ENCODE data around the gene BEST4.
"Not testable (repeated sequence)": the region's sequence is repeated elsewhere in the genome, so short reads cannot be mapped to it uniquely, and the experiment has no call there.

Gene BEST4

DNA sequence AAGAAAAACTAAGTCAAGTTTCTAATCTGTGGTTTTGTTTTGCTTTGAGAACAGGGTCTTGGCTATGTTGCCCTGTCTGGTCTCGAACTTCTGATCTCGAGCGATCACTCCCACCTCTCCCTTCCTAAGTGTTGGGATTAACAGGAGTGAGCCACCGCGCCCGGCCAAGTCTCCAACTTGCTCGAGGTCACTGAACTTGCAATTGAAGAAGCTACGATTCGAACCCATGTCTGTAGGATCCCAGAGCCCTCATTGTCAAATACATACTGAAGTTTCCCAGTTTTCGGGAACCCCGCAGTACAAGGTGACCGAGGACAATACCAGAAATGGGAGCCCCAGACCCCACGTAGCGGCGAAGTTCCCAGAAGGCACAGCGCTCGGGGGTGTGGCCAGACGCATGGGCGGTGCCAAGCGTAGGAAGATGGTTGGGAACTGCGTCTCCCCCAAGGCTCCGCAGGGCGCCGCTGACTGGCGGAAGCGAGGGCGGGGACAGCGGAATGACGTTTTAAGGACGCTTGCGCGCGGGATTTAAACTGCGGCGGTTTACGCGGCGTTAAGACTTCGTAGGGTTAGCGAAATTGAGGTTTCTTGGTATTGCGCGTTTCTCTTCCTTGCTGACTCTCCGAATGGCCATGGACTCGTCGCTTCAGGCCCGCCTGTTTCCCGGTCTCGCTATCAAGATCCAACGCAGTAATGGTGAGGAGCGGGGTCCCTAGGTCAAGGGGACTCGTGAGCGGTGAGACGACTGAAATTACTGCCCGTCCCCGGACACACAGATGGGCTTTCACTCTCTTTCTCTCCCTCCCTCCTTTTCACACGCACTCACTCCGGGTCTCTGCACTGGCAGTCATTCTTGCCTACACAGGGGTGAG, 48.4 kb downstream of the BEST4 start, which contains the start of gene KIF2C:
TSS of gene KIF2C (plus strand) at position 531 of the 872 bp plus-strand sequence. CDS start at position 627, 96 bp downstream.
- no peaks in the 10 kb centered on the region for H3K27me3 ChIP-seq (ENCODE audit: control insufficient read depth, insufficient read depth, low read length, poor library complexity, severe bottlenecking)
- H3K4me1 ChIP-seq (ENCODE audit: control insufficient read depth, insufficient read depth, low read length), result peaks cover 8% of the 10 kb centered on the region
- no peaks in the 10 kb centered on the region for H3K9me3 ChIP-seq (ENCODE audit: control insufficient read depth, low read length)
- peak within 1 kb of the TSS; percentile 30 for H3K27ac ChIP-seq (ENCODE audit: insufficient read depth, low read depth, low read length, poor library complexity, severe bottlenecking)
- H3K36me3 ChIP-seq (ENCODE audit: control insufficient read depth, insufficient read depth, low read length), result peaks cover 14% of the 10 kb centered on the region
- WGBS, 2 experiments, result 3 to 4% methylated on average over 57 of the region's 57 CpGs
- H3K4me3 ChIP-seq (ENCODE audit: insufficient read depth, low read depth, low read length), result peak within 1 kb of the TSS; percentile 74

GRCh38 chr1:44738953-44739306, 49.0 kb downstream of the BEST4 start:
- H3K4me1 ChIP-seq (ENCODE audit: control insufficient read depth, insufficient read depth, low read length); H3K27me3 ChIP-seq (ENCODE audit: control insufficient read depth, insufficient read depth, low read length, poor library complexity, severe bottlenecking); H3K9me3 ChIP-seq (ENCODE audit: control insufficient read depth, low read length): not testable (repeated sequence)
- H3K36me3 ChIP-seq (ENCODE audit: control insufficient read depth, insufficient read depth, low read length), result peaks cover 14% of the 10 kb centered on the region
- WGBS, 2 experiments, result 100% methylated on average over 1 of the region's 1 CpG; no CpG with 5 or more reads in 1 of the 2 experiments
- H3K4me3 ChIP-seq (ENCODE audit: insufficient read depth, low read depth, low read length), result peak overlapping the region; percentile 74
- peak overlapping the region; percentile 30 for H3K27ac ChIP-seq (ENCODE audit: insufficient read depth, low read depth, low read length, poor library complexity, severe bottlenecking)

DNA sequence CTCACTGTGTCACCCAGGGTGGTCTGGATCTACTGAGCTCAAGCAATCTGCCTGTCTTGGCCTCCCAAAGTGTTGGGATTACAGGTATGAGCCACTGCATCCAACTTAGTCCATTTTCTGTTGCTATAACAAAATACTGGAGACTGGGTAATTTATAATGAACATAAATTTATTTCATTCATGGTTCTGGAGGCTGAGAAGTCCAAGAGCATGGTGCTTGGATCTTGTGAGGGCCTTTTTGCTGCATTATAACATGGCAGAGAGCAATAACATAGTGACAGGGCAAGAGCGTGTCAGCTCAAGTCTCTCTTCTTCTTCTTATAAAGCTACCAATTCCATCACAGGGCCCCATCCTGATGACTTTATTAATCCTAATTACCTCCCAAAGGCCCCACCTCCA, 52.0 kb downstream of the BEST4 start:
- H3K4me3 ChIP-seq (ENCODE audit: insufficient read depth, low read depth, low read length), result no peak overlapping the region
- peaks cover 2% of the 10 kb centered on the region for H3K4me1 ChIP-seq (ENCODE audit: control insufficient read depth, insufficient read depth, low read length)
- H3K36me3 ChIP-seq (ENCODE audit: control insufficient read depth, insufficient read depth, low read length), result no peaks in the 10 kb centered on the region
- no peak overlapping the region for H3K27ac ChIP-seq (ENCODE audit: insufficient read depth, low read depth, low read length, poor library complexity, severe bottlenecking)
- H3K9me3 ChIP-seq (ENCODE audit: control insufficient read depth, low read length), result no peaks in the 10 kb centered on the region
- WGBS, 2 experiments, result 94 to 100% methylated on average over 1 of the region's 1 CpG
- no peaks in the 10 kb centered on the region for H3K27me3 ChIP-seq (ENCODE audit: control insufficient read depth, insufficient read depth, low read length, poor library complexity, severe bottlenecking)

DNA sequence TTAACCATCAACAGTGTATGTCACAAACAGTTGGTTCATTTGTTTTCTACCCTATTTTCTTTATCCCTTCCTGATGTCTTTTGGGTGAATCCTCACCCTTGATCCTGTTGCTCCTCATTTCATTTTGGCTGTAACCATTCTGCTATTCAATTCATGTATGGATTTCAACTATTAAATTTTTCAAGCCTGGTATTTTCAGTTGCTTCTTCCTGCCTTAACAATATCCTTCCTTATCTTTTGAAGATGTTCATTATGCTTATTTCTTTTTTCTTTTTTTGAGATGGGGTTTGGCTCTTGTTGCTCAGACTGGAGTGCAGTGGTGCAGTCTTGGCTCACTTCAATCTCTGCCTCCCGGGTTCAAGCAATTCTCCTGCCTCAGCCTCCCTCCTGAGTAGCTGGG, 54.2 kb downstream of the BEST4 start:
- WGBS, 2 experiments, result 87 to 93% methylated on average over 1 of the region's 1 CpG

More for the DNA sequence above, 54.2 kb downstream of the BEST4 start:
- Histone ChIP-seq H3K36me3 (ENCODE audit: control insufficient read depth, insufficient read depth, low read length) (no peaks in the 10 kb centered on the region), H3K4me1 (ENCODE audit: control insufficient read depth, insufficient read depth, low read length) (no peaks in the 10 kb centered on the region), H3K4me3 (ENCODE audit: insufficient read depth, low read depth, low read length) (no peak overlapping the region), H3K27ac (ENCODE audit: insufficient read depth, low read depth, low read length, poor library complexity, severe bottlenecking) (no peak overlapping the region), H3K27me3 (ENCODE audit: control insufficient read depth, insufficient read depth, low read length, poor library complexity, severe bottlenecking) (no peaks in the 10 kb centered on the region), H3K9me3 (ENCODE audit: control insufficient read depth, low read length) (no peaks in the 10 kb centered on the region)
